HEK293T (cell line): Measurements from ENCODE around the gene GMIP.
"Not testable (repeated sequence)": the region's sequence is repeated elsewhere in the genome, so short reads cannot be mapped to it uniquely, and the experiment has no call there.

Experiments
- CTCF ChIA-PET: fragments of 350-600 bp; formaldehyde crosslinking; extraction: SDS; loops from one replicate; lab custom pipeline; 2021; ENCODE audit warnings: antibody characterized with exemption, inconsistent platforms; lab: Yijun Ruan, JAX
- POLR2A ChIA-PET: fragments of 350-600 bp; formaldehyde crosslinking; extraction: SDS; loops from one replicate; lab custom pipeline; 2020; ENCODE audit warnings: antibody characterized with exemption, inconsistent platforms; lab: Yijun Ruan, JAX
- DNase-seq: peaks from one replicate; pipeline ENCODE4 v3.0.0; 2012; ENCODE audit warnings: mixed read lengths; ENCODE audit errors: extremely low spot score
- ARNT ChIP-seq: fragments of 450-650 bp; IDR thresholded peaks from 2 replicates; pipeline ENCODE4 v1.6.1; 2017; ENCODE audit warnings: mild to moderate bottlenecking
- BHLHE40 ChIP-seq: fragments of 450-650 bp; IDR thresholded peaks from 2 replicates; pipeline ENCODE4 v1.6.1; 2016; ENCODE audit warnings: mild to moderate bottlenecking, moderate library complexity, borderline replicate concordance
- CTBP1 ChIP-seq: fragments of 450-650 bp; IDR thresholded peaks from 2 replicates; pipeline ENCODE4 v1.6.1; 2016; ENCODE audit warnings: borderline replicate concordance
- ELF4 ChIP-seq: fragments of 450-650 bp; IDR thresholded peaks from 2 replicates; pipeline ENCODE4 v1.6.1; 2017; ENCODE audit warnings: antibody characterized with exemption
- FOXA1 ChIP-seq: fragments of 450-650 bp; IDR thresholded peaks from 2 replicates; pipeline ENCODE4 v1.6.1; 2016; ENCODE audit warnings: mild to moderate bottlenecking
- FOXK2 ChIP-seq: fragments of 450-650 bp; IDR thresholded peaks from 2 replicates; pipeline ENCODE4 v1.6.1; 2016; ENCODE audit warnings: mild to moderate bottlenecking
- FOXM1 ChIP-seq: fragments of 450-650 bp; IDR thresholded peaks from 2 replicates; pipeline ENCODE4 v1.6.1; 2017; ENCODE audit warnings: mild to moderate bottlenecking, borderline replicate concordance
- HDGF ChIP-seq: fragments of 450-650 bp; IDR thresholded peaks from 2 replicates; pipeline ENCODE4 v1.6.1; 2017; ENCODE audit warnings: antibody characterized with exemption, borderline replicate concordance
- L3MBTL2 ChIP-seq: fragments of 450-650 bp; conservative IDR thresholded peaks from 2 replicates; pipeline ENCODE4 v1.6.1; 2016; ENCODE audit warnings: mild to moderate bottlenecking
- LEF1 ChIP-seq: fragments of 450-650 bp; IDR thresholded peaks from 2 replicates; pipeline ENCODE4 v1.6.1; 2017; ENCODE audit warnings: mild to moderate bottlenecking, borderline replicate concordance
- NFRKB ChIP-seq: fragments of 450-650 bp; IDR thresholded peaks from 2 replicates; pipeline ENCODE4 v1.6.1; 2016; ENCODE audit warnings: mild to moderate bottlenecking, moderate library complexity
- PKNOX1 ChIP-seq: fragments of 450-650 bp; IDR thresholded peaks from 2 replicates; pipeline ENCODE4 v1.6.1; 2016
- SP1 ChIP-seq: fragments of 450-650 bp; IDR thresholded peaks from 2 replicates; pipeline ENCODE4 v1.6.1; 2017
- SUZ12 ChIP-seq: fragments of 450-650 bp; IDR thresholded peaks from 2 replicates; pipeline ENCODE4 v1.6.1; 2016; ENCODE audit warnings: mild to moderate bottlenecking
- TARDBP ChIP-seq: fragments of 450-650 bp; IDR thresholded peaks from 2 replicates; pipeline ENCODE4 v1.6.1; 2016
- ZNF384 ChIP-seq: fragments of 450-650 bp; IDR thresholded peaks from 2 replicates; pipeline ENCODE4 v1.6.1; 2016

GMIP gene

GRCh38 chr19:19643158-19644053 is at the start of gene GMIP:
Gene GMIP, minus strand, starts transcription at chr19:19643657. Its CDS starts 128 bp downstream, at chr19:19643529.
- no peak for TF ChIP-seq NFRKB
- TF ChIP-seq TARDBP = no peak
- no peak for TF ChIP-seq CTBP1
- no peak for TF ChIP-seq BHLHE40
- no peak for TF ChIP-seq SP1
- no peak for TF ChIP-seq HDGF
- TF ChIP-seq SUZ12 = no peak
- no peak for TF ChIP-seq FOXK2
- TF ChIP-seq ZNF384 = no peak
- TF ChIP-seq ELF4 = no peak
- no peak for TF ChIP-seq LEF1
- no peak for TF ChIP-seq FOXA1
- TF ChIP-seq L3MBTL2 = no peak
- TF ChIP-seq PKNOX1 = no peak
- TF ChIP-seq ARNT = no peak
- TF ChIP-seq FOXM1 = no peak
- CTCF ChIA-PET = interaction anchor here (0.6 to 1.9 kb wide), 6 partner anchors 9 to 124 kb away, joined by 3 to 6 read pairs (median 4); no protein-coding TSS in a partner anchor
- peak; percentile 82 for DNase-seq
- POLR2A ChIA-PET = no interaction called here

- ChIA-PET CTCF (no interaction called here), POLR2A (no interaction called here)
- TF ChIP-seq LEF1 = no peak
- TF ChIP-seq BHLHE40 = no peak
- no peak for TF ChIP-seq NFRKB
- DNase-seq = no peak
These were observed 48.2 kb upstream of the GMIP start for GRCh38 chr19:19691683-19692082.

GRCh38 chr19:19689023-19689422 is 45.6 kb upstream of the GMIP start:
- POLR2A ChIA-PET = not testable (repeated sequence)

GRCh38 chr19:19687090-19687489 is 43.6 kb upstream of the GMIP start:
- no peak for TF ChIP-seq ARNT
- no peak for TF ChIP-seq ZNF384
- TF ChIP-seq ELF4 = no peak
- no peak for TF ChIP-seq HDGF
- TF ChIP-seq PKNOX1 = no peak
- TF ChIP-seq TARDBP = no peak
- TF ChIP-seq L3MBTL2 = no peak
- TF ChIP-seq NFRKB = no peak
- no peak for TF ChIP-seq CTBP1
- TF ChIP-seq FOXA1 = no peak
- ChIA-PET POLR2A (no interaction called here), CTCF (interaction anchor here (0.7 kb wide), 1 partner anchor 11 kb away, joined by 3 read pairs; no protein-coding TSS in a partner anchor)
- DNase-seq = no peak

More at GRCh38 chr19:19689023-19689422, 45.6 kb upstream of the GMIP start:
- DNase-seq, CTCF ChIA-PET: not testable (repeated sequence)

- POLR2A ChIA-PET = no interaction called here
- TF ChIP-seq FOXM1 = no peak
- no peak for TF ChIP-seq L3MBTL2
- no peak for TF ChIP-seq ZNF384
- TF ChIP-seq ARNT = no peak
- no peak for TF ChIP-seq ELF4
- TF ChIP-seq SP1 = no peak
- TF ChIP-seq PKNOX1 = no peak
- TF ChIP-seq NFRKB = no peak
- no peak for TF ChIP-seq FOXK2
- CTCF ChIA-PET = interaction anchor here (0.7 kb wide), 1 partner anchor 10 kb away, joined by 3 read pairs; no protein-coding TSS in a partner anchor
- no peak for DNase-seq
These were observed 43.1 kb upstream of the GMIP start for GRCh38 chr19:19686580-19686979.

- DNase-seq, POLR2A ChIA-PET, CTCF ChIA-PET: not testable (repeated sequence)
These were observed 42.7 kb upstream of the GMIP start for GRCh38 chr19:19686119-19686518.
